Measurements from ENCODE around the gene ANXA11. TPM values are rescaled to one million over a fixed set of nuclear protein-coding genes. Genes with fewer than 3 reads are reported as not detected.

Gene ANXA11
- total RNA-seq, 1 experiment from 2014 or later, result 181 TPM

GRCh38 chr10:80174641-80175395, 30.5 kb downstream of the ANXA11 start:
- no peak overlapping the region for H3K27ac ChIP-seq (ENCODE audit: low read depth, low read length)
- ATAC-seq (no peak), DNase-seq (ENCODE audit: low read depth, low spot score) (no peak)
- RAD21 ChIA-PET (ENCODE audit: low non-redundant PET in 1 of 2, low total read pairs in 2 of 2, uncharacterized antibody in 2 of 2, unreplicated experiment in 2 of 2), result no interaction called here
- no TSS peak for BruUV-seq (replicated peaks)
- H3K9ac ChIP-seq (ENCODE audit: low read length), result no peak overlapping the region
- H3K4me2 ChIP-seq (ENCODE audit: low read length), result no peak overlapping the region
- peaks cover 98% of the 10 kb centered on the region for H3K79me2 ChIP-seq (ENCODE audit: insufficient read depth, low read length)
- intact Hi-C loops (cut with micrococcal nuclease), result no loop called here
- H3K4me3 ChIP-seq (replicated peaks in 1 of 2; ENCODE audit: low read depth in 1 of 2, low read length in 2 of 2), result no peak overlapping the region
- CTCF ChIA-PET, result no interaction called here
- H3K9me2 ChIP-seq (ENCODE audit: insufficient read depth), result no peaks in the 10 kb centered on the region
- POLR2A ChIA-PET, result interaction anchor here (1.6 kb wide), 1 partner anchor 31 kb away, joined by 3 read pairs; the partner anchor contains the start of gene ANXA11
- H2AFZ ChIP-seq (ENCODE audit: low read depth, low read length, poor library complexity, severe bottlenecking), result no peak overlapping the region
- H4K20me1 ChIP-seq (ENCODE audit: insufficient read depth), result peaks cover 3% of the 10 kb centered on the region; the same call in 1 of the 2 replicates
- peaks cover 2 to 29% of the 10 kb centered on the region in 2 experiments; a peak in 2 of 4 replicates for H3K36me3 ChIP-seq (ENCODE audit: control insufficient read depth in 1 of 2, insufficient read depth in 2 of 2, low read length in 2 of 2)
- H3K27me3 ChIP-seq (ENCODE audit: insufficient read depth, low read length), result no peaks in the 10 kb centered on the region
- no peak for TF ChIP-seq JUND (IDR thresholded peaks at IDR 0.05)
- TF ChIP-seq SIN3A (IDR thresholded peaks at IDR 0.05; ENCODE audit: low read depth), result no peak
- no peak for TF ChIP-seq ATF3 (IDR thresholded peaks at IDR 0.05)
- no peak for TF ChIP-seq TCF7L2 (IDR thresholded peaks at IDR 0.05; ENCODE audit: borderline replicate concordance, extremely low read depth, insufficient read depth, insufficient read length)
- TF ChIP-seq RAD21 (IDR thresholded peaks at IDR 0.05; ENCODE audit: low read depth), result no peak
- no peak for TF ChIP-seq ZNF274 (IDR thresholded peaks at IDR 0.05; ENCODE audit: low read depth, low read length)
- TF ChIP-seq SRF (IDR thresholded peaks at IDR 0.05; ENCODE audit: low read depth), result no peak
- TF ChIP-seq CTCF (IDR thresholded peaks at IDR 0.05 in 2 of 3, conservative IDR thresholded peaks at IDR 0.05 in 1 of 3; ENCODE audit: borderline replicate concordance in 1 of 3, insufficient read depth in 1 of 3, low read depth in 2 of 3, low read length in 2 of 3), result no peak
- no peak for TF ChIP-seq POLR2A (IDR thresholded peaks at IDR 0.05; ENCODE audit: borderline replicate concordance, extremely low read depth, insufficient read depth, insufficient read length)
- TF ChIP-seq MAX (IDR thresholded peaks at IDR 0.05), result no peak
- TF ChIP-seq FOSL1 (IDR thresholded peaks at IDR 0.05; ENCODE audit: low read depth), result no peak
- no peak for TF ChIP-seq ZFX (IDR thresholded peaks at IDR 0.05)
- TF ChIP-seq POLR2AphosphoS5 (IDR thresholded peaks at IDR 0.05; ENCODE audit: low read depth, low read length), result no peak
- no peak for TF ChIP-seq CEBPB (IDR thresholded peaks at IDR 0.05; ENCODE audit: low read depth)
- no peak for TF ChIP-seq REST (IDR thresholded peaks at IDR 0.05; ENCODE audit: low read depth)
- TF ChIP-seq CBX3 (IDR thresholded peaks at IDR 0.05; ENCODE audit: low read depth), result no peak
- TF ChIP-seq ELF1 (IDR thresholded peaks at IDR 0.05; ENCODE audit: borderline replicate concordance, low read depth), result no peak
- TF ChIP-seq ZBTB33 (IDR thresholded peaks at IDR 0.05; ENCODE audit: extremely low read depth, insufficient replicate concordance, low read length), result no peak
- H3K4me1 ChIP-seq (ENCODE audit: control insufficient read depth in 1 of 2, insufficient read depth in 2 of 2, low read length in 2 of 2), result no peaks in the 10 kb centered on the region; a peak in 1 of 4 replicates
- H3K9me3 ChIP-seq (ENCODE audit: control insufficient read depth in 1 of 2, insufficient read depth in 1 of 2, low read depth in 1 of 2, low read length in 2 of 2), result no peaks in the 10 kb centered on the region

All from HCT116 (cell line).